HG02763 (cell line): Measurements from ENCODE around the gene LRCH2.
"Not testable (repeated sequence)": the region's sequence is repeated elsewhere in the genome, so short reads cannot be mapped to it uniquely, and the experiment has no call there.

ENCODE experiments used
- ATAC-seq: cut with Tn5 transposase; IDR thresholded peaks from one replicate; pipeline ENCODE4 v1.9.1; 2021; ENCODE audit warnings: mild to moderate bottlenecking, moderate library complexity; ENCODE audit not compliant: unreplicated experiment

LRCH2 gene

GRCh38 chrX:115233497-115234455, at the start of gene LRCH2:
LRCH2 (minus strand) TSS chrX:115234096; CDS start chrX:115234041, 55 bp downstream.
- ATAC-seq = no peak

- ATAC-seq = no peak
These were observed 35.3 kb upstream of the LRCH2 start for GRCh38 chrX:115269051-115269683.

GRCh38 chrX:115268421-115268820, 34.5 kb upstream of the LRCH2 start:
- no peak for ATAC-seq

GRCh38 chrX:115266300-115266699, 32.4 kb upstream of the LRCH2 start:
- ATAC-seq = no peak

GRCh38 chrX:115264009-115264408, 30.1 kb upstream of the LRCH2 start:
- ATAC-seq = no peak

GRCh38 chrX:115261148-115261547, 27.3 kb upstream of the LRCH2 start:
- no peak for ATAC-seq

- ATAC-seq = no peak
These were observed 26.4 kb upstream of the LRCH2 start for GRCh38 chrX:115260330-115260729.

GRCh38 chrX:115259238-115259875, 25.5 kb upstream of the LRCH2 start:
- no peak for ATAC-seq

- no peak for ATAC-seq
These were observed 23.8 kb upstream of the LRCH2 start for GRCh38 chrX:115257711-115258110.

GRCh38 chrX:115255003-115255402, 21.1 kb upstream of the LRCH2 start:
- no peak for ATAC-seq

- no peak for ATAC-seq
These were observed 17.8 kb upstream of the LRCH2 start for GRCh38 chrX:115251458-115252233.

- no peak for ATAC-seq
These were observed 3.2 kb upstream of the LRCH2 start for GRCh38 chrX:115237056-115237455.

- no peak for ATAC-seq
These were observed 2.7 kb upstream of the LRCH2 start for GRCh38 chrX:115236560-115236959.

- no peak for ATAC-seq
These were observed 565 bp upstream of the LRCH2 start for GRCh38 chrX:115234461-115234860.

GRCh38 chrX:115232933-115233496, 881 bp downstream of the LRCH2 start:
- no peak for ATAC-seq

- no peak for ATAC-seq
These were observed 4.4 kb downstream of the LRCH2 start for GRCh38 chrX:115229337-115230003.

- ATAC-seq = no peak
These were observed 7.0 kb downstream of the LRCH2 start for GRCh38 chrX:115226929-115227328.

- not testable (repeated sequence) for ATAC-seq
These were observed 16.6 kb downstream of the LRCH2 start for GRCh38 chrX:115217346-115217745.

- no peak for ATAC-seq
These were observed 19.3 kb downstream of the LRCH2 start for GRCh38 chrX:115214605-115215004.

GRCh38 chrX:115214151-115214550, 19.7 kb downstream of the LRCH2 start:
- no peak for ATAC-seq
